C4-2B (cell line): ENCODE results near the gene SPDYE4.

ENCODE experiments used
- CTCF ChIP-seq: fragments of 450-650 bp; conservative IDR thresholded peaks from 2 replicates; pipeline ENCODE4 v1.5.1; 2017; ENCODE audit warnings: mild to moderate bottlenecking
- ZFX ChIP-seq: fragments of 450-650 bp; IDR thresholded peaks from 2 replicates; pipeline ENCODE4 v1.6.1; 2017

- TF ChIP-seq CTCF (no peak), ZFX (no peak)
These were observed 51.9 kb downstream of the SPDYE4 start for GRCh38 chr17:8706431-8706830.
